Measurements from ENCODE around the gene CABYR.
"Not testable (repeated sequence)": the region's sequence is repeated elsewhere in the genome, so short reads cannot be mapped to it uniquely, and the experiment has no call there.

CABYR gene

DNA sequence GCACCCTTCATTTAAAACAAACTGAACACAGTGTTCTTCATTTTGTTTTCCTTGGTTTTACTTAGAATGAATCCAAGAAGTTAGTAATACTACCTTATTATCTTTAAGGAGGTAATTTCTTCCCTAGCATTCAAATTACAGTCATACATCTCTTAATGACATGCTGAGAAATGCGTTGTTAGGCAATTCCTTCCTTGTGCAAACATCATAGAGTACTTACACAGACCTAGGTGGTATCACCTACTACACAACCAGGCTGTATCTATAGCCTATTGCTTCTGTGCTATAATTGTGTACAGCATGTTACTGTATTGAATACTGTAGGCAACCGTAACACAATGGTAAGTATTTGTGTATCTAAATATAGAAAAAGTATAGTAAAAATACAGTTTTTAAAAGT lies 8.4 kb upstream of the CABYR start:
- no peak for DNase-seq

DNA sequence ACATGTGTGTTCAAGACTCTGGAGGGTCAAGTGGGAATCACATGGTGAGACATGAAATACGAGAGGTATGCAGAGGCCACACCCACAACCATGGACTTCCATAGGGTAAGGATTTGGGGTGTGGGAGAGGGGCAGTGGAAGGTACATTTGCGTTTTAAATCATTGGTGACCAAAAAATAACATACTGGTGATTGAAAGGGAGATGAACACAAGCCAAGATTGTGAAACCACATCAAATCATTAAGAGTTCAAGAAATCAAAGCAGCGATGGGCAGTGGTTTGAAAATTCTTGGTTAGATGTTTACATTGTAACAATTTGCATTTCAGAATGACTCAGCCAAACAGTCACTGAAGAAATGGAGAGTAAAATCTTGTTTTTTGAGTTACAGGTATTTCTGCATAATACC lies 1.9 kb upstream of the CABYR start:
- no peak for DNase-seq

DNA sequence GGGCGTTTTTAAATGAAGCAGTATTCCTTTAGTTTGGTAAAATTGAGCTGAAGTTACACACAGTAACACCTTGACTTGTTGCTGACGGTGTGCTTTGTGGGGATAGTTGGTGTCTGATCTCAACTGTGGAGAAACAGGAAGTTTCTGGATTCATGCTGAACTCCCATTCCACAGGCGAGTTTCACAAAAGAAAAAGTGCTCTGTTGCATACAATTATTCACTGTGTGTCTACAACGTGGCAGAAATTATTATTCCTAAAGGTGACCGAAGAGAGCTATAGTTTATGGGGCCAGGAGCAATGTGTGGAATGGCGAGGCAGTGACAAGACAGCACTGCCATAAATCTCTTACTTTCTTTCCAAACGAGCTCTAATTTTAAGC lies 463 bp upstream of the CABYR start:
- no peak for DNase-seq

DNA sequence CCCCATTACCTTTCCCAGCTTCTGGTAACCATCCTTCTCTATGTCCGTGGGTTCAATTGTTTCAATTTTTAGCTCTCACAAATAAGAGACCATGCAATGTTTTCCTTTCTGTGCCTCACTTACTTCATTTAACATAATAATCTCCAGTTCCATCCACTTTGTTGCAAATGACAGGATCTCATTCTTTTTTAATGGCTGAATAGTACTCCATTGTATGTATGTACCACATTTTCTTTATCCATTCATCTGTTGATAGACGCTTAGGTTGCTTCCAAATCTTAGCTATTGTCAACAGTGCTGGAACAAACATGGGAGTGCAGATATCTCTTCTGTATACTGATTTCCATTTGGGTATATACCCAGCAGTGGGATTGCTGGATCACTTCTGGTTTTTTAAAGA lies 1.8 kb downstream of the CABYR start:
- DNase-seq: no peak

DNA sequence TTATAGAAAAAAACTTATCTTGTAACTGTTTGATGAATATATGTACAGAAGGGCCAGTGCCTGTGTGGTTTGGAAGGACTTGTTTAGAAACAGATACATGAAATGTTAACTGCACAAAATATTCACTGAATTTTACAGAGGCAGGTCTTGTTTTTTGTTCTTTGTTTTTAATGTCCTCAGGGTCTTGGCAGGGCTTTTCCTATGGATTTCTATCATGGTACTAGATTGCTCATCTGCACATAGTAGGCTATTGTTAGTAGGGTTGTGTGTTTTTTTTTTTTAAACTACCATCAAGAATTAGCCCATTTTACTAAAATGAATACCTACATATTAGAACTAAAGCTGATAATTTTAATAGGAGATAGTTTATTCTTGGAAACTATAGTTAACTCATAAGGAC lies 3.5 kb downstream of the CABYR start:
- no peak for DNase-seq

DNA sequence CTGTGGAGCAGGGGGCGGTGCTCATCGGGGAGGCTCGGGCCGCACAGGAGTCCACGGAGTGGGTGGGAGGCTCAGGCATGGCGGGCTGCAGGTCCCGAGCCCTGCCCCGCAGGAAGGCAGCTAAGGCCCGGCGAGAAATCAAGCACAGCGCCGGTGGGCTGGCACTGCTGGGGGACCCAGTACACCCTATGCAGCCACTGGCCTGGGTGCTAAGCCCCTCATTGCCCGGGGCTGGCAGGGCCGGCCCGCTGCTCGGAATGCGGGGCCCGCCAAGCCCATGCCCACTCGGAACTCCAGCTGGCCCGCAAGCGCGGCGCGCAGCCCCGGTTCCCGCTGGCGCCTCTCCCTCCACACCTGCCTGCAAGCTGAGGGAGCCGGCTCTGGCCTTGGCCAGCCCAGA lies 10.7 kb downstream of the CABYR start:
- not testable (repeated sequence) for DNase-seq

DNA sequence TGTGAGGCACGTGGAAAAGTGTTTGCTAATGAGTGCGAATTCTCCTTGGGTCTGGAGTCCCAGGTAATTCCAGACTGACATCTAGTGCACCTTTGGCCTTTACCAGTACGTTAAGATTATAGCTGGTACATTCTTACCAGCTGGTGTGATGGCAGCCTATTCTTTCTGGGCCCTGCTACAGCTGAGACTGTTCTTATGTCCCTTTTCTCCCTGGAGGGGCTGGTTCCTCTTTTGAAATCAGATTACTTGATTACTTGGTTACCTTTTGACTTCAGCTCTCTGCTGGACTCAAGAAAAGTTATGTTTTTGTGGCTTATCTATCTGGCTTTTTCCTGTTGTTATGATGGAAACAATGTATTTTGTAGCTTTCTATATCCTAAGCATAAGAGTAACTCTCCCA lies 14.5 kb downstream of the CABYR start:
- DNase-seq: no peak

DNA sequence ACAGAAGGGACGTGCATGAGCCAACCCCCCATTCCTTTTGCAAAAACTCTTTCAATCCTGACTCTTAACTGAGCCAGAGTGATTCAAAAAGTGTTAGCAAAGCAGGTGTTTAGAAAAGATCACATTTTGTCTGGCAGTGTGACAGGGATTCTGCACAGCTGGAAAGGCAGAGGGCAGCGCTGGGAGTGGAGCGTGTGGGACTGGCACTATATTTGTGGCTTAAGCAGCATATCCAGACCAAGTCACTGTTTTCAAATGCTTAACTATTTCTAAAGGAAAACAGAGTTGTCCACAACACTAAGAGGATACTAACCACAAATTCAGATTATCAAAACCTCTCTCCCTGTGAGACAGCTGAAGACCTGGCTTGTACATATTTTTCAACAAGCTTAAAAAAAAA lies 19.0 kb downstream of the CABYR start:
- DNase-seq: no peak

DNA sequence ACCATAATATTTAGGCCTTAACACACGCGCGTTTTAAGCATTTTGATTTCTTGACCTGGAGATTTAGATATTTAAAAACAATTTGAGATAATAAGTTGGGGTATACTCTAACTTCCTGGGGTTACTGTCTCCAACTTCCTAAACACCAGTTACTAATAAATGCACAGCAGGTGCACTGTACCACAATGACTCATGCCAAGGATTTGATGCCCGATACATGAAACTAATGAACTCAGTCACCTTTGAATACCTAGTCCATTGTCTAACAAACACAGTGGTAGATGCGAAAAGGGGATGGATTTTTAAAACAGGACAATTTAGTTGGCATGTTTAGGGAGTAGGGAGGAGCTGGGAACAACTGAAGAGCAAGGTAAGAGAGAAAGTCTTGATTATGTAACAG lies 21.2 kb downstream of the CABYR start:
- no peak for DNase-seq

DNA sequence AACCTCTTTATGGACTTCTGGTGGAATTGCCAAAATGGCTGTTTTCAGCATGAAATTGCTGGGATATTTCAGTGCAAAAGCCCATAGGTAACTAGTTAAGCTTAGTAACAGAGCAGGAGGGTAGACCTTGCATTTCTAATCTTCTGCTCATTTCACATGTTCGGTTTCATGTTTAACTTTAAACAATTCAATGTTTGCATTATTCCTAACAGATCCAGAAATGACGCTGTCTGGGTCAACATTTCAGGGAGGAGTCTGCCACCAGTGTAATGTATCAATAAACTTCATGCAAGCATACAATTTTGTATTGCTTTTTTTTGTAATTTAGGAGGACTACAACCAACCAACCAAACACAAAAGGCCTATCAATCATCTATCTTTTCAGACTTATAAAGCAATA lies 22.4 kb downstream of the CABYR start:
- DNase-seq: no peak

DNA sequence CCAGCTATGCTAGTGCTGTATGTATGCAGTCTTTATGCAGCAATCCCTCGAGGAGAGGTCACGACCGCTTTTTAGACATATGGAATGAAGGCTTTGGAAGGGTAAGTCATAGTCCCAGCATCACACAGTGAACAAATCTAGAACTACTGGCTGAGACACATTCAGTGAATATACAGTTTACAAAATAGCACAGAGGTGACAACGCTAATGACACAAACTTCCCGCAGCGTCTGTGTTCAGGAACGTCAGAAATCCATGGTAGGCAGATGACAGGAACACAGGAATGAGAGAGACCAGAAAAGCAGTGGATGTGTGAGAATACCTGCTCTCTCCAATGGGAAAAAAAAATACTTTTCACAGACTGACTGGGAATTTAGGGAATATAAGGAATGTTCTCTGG lies 29.6 kb downstream of the CABYR start:
- no peak for DNase-seq

DNA sequence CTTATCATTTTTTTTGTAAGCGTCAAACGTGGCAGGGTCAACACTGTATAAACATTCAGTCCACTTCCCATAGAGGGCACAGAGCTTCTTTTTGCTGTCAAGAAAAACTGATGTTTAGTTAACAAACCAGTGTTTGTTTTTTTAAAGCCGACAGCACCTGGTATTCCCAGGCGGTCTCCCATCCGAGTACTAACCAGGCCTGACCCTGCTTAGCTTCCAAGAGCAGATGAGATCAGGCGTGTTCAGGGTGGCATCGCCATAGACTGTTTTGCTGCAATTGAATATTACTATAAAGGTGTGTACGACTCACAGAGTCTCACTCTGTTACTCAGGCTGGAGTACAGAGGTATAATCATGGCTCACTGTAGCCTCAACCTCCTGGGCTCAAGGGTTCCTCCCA lies 31.5 kb downstream of the CABYR start:
- DNase-seq: no peak

DNA sequence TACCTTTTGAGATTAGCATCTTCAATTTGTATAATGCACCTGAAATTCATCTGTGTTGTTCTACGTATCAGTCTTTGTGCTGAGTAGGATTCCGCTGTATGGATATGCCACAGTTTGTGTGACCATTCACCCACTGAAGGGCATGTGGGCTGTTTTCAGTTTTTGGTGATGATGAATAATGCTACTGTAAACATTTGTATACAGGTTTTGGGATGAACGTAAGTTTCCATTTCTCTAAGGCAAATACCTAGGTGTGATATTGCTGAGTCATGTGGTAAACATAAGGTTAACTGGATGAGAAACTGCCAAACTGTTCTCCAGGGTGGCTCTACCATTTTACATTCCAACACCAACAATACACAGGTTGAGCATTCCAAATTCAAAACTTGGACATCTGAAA lies 35.1 kb downstream of the CABYR start:
- no peak for DNase-seq

DNA sequence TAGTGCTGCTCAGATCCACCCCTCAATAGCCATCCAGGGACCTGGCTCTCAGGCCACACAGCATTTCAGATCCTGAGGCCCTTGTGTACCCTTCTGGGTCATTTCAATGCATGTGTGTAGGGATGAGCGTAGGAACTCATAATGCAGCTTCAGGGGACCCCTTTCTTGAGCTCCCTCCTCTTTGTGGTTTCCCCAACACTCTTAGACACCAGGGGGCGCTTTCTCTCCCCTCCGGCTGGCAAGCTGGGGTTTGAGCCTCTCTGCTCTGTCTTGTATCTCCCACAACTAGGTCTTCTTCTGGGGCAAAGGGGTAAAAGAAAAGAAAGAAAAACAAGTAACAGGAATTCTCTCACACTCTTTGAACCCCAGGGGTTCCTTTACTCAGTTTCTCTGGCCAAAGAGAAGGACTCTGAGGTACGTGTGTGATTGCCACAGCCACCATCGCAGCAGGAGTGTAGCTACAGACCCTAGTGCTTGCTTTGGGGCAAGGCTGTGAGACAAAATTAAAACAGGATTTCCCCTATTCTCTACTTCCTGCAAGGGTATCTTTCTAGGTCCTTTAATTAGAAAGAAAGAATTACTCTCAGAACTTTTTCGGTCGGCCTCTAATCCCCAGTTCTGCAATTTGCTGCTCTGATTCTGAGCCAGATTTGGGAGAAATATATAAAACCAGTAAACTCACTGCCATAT lies 38.0 kb downstream of the CABYR start:
- DNase-seq: peak; percentile 40

DNA sequence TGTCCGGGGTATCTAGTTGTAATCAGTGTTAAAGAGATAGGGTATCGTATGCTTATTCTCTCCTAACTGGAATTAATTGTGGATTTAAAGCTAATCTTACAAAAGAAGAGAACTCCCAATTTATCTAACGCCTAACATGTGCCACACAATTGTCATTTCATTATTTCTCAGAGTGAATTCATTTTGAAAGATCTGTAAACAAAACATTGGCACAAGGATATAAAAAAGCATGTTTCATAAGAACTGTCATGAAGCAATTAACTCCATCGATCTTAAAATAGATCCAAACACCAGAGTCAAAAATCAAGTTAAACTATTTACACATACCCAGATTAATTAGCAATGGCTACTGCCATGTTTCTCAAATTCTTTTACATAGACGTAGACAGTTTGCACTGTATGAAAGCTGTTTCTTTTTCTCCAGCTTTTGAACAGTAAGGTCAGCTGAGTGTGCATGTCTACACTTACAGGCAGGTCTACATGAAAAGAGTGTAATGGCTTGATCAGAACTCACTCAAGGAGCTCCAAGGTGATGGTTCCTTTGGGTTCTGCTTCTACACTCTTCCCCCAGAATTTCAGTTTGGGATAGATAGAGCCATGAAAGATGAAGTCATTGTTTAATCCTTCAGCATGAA lies 38.8 kb downstream of the CABYR start:
- DNase-seq: no peak

DNA sequence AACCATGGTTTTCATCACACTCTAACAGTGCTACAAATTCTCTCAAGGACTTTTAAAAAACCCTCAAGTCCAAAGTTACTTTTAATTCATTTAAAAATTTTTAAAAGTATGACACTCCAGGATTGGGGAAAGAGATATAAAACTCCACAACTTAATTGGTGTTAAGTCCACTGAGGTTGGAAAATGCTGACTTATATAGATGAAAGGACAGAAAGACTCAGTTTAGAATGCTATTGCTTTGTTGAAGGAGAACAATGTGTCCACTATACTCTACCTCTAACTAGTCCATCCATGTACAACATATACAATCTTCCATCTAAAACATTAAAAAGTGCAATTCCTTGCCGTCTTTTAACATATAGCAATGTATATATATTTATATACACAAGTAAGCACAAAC lies 41.2 kb downstream of the CABYR start:
- DNase-seq: no peak

DNA sequence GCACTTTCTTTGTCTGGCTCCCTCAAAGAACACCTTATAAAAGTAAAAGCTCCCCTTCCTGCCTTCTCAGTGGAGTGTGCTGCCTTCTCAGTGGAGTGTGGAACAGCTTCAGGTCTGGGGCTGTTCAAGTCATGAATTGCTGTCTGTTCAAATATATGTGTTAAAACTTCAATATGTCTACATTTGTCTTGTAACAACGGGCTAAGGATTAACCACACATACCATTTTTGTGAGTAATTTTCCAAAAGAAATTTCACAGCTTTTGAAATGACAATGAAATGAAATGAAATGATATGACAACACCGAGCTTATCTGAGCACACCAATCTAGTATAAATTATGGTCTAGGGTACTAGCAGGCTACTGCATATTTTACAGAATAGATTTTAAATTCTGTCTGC lies 42.9 kb downstream of the CABYR start:
- DNase-seq: no peak

DNA sequence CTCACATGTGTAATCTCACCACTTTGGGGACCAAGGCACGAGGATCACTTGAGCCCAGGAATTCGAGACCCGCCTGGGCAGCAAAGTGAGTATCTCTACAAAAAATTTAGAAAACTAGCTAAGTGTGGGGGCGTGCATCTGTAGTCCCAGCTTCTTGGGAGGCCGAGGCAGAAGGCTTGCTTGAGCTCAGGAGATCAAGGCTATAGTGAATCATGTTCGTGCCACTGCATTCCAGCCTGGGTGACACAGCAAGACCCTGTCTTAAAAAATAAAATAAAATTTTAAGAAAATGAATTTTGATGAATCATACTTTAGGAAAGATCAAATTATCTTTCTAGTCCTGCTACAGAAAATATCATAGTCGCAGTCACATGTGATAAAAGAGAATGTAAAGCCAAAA lies 46.9 kb downstream of the CABYR start:
- DNase-seq: no peak

DNA sequence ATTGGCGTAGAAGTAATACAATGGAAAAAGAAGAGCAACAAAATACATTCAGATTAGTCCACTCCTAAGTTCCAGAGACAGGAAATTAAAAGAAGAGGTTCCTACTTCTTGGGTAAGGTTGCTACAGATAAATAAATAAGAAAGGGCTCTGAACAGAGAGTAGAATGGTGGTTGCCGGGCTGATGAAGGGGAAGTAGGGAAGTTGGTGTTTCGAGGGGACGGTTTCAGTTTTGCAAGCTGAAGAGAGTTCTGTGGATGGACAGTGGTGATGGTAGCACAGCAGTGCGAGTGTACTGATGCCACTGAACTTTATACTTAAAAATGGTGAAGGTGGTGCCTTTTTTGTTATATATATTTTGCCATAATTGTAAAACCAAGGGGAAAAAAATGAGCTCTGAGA lies 48.2 kb downstream of the CABYR start:
- no peak for DNase-seq

DNA sequence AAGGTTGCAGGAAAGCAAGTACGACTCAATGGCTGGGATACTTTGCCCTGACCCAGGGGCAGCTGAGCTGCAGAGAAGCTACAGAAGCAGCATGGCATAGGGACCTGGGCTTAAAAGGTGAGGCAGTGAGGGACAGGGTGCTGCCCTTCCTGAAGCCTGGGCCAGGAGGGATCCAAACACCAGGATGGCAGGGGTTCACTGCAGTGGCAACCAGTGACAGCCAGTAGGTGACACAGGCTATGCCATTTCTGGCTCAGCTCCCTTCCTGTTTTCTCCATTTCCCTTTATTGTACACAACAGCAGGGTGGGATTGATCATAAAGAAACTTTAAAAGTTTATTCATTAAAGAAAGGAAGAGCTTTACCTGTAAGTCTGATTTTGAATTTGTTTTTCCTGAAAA lies 48.8 kb downstream of the CABYR start:
- DNase-seq: no peak

DNA sequence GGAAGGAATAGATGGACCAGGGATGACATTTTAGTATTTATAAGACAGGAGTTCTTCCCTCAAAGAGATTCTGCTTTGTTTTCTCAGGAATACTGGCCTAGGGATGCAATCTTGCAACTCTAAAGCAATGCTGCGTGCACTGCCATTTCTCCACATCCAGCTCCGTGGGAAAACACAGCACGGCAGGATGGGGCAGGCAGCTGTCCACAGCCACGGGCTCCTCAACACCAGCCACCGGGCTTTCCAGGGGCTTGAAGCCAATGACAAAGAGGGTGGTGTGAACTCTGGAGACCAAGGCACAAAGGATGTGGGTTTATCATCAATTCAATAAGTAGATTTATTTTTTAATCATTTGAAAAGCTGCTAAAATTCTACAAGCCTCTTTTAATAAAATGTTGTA lies 49.3 kb downstream of the CABYR start:
- no peak for DNase-seq

DNA sequence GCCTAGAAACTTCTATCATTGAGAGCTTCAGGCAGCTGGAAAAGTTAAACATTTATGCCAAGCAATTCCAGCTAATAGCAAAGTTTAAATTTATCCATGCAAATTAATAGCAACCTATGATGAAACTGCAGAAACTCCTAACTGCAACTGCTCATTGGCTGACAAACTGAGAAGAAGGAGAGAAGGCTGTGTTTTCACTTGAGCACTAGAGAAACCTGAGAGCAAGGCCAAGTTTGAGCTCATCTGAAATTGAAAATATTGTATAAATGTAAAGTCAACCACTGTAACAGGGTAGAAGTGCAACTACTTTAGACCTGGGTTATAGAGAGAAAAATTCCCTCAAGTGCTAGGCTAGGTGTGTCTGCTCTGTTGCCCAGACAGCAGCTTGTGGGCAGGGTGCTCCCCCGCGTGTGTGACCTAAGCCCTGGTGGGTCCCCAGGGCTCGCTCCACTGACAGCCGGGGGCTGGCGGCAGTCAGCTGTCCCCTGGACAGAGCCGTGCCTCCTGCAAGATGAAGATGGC lies 50.2 kb downstream of the CABYR start:
- DNase-seq: no peak

DNA sequence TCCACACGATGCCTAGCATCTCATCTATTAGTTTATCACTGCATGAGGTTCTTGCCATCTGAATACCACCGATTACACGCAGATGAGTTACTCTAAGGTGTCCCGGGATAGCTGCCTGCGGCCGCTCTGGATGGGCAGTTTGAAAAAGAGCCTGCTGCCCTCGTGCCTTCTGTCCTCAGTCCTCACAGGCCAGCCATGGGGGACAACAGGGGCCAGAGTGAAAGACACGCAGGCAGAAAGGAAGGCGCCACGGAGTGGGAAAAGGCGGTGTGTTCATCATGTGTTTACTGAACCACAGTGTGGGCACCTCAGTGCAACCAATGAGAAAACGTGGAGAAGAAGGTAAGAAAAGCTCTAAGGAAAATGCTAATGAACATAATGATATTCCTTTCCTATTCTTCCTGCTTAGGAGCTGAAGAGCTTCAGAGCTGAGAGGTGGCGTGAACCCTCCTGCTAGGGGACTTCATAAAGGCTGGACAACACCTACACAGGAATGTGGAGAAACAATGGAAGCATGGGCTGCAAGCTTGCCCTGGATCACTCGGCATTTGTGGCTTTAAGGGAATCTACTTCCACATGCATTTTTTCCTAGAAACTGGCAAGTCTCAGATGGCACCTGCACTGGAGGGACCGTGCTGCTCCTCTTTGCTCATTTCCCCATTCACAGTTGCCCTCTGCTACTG lies 50.9 kb downstream of the CABYR start:
- DNase-seq: no peak

DNA sequence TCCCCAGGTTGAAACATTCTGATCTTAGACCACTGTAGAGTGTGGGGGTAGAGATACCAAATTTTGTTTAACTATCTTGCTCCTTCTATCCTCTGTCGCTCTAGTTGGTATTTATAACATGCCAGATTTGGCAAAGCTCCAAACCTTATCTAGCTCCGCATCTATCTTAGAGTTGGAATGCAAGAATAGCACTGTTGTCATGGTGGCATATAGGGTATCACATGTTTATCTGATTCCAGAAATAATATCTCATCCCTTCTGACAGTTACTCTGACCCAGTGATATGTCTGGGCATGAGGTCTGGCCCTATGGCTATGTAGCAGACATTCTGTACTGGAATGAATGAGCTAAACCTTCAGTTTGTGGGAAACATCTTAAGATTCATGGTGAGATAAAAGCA lies 51.7 kb downstream of the CABYR start:
- DNase-seq: no peak
